ENCODE results near the gene ATF7IP2.
"Not testable (repeated sequence)": the region's sequence is repeated elsewhere in the genome, so short reads cannot be mapped to it uniquely, and the experiment has no call there.

DNA sequence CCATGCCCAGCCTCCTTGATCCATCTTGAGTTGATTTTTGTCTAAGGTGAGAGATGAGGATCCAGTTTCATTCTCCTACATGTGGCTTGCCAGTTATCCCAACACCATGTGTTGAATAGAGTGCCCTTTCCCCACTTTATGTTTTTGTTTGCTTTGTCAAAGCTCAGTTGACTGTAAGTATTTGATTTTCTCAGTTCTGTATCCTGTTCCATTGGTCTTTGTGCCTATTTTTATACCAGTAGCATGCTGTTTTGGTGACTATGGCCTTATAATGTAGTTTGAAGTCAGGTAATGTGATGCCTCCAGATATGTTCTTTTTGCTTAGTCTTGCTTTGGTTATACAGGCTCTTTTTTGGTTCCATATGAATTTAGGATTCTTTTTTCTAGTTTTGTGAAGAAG, 23.9 kb downstream of the ATF7IP2 start:
- TF ChIP-seq, protein P1, sequence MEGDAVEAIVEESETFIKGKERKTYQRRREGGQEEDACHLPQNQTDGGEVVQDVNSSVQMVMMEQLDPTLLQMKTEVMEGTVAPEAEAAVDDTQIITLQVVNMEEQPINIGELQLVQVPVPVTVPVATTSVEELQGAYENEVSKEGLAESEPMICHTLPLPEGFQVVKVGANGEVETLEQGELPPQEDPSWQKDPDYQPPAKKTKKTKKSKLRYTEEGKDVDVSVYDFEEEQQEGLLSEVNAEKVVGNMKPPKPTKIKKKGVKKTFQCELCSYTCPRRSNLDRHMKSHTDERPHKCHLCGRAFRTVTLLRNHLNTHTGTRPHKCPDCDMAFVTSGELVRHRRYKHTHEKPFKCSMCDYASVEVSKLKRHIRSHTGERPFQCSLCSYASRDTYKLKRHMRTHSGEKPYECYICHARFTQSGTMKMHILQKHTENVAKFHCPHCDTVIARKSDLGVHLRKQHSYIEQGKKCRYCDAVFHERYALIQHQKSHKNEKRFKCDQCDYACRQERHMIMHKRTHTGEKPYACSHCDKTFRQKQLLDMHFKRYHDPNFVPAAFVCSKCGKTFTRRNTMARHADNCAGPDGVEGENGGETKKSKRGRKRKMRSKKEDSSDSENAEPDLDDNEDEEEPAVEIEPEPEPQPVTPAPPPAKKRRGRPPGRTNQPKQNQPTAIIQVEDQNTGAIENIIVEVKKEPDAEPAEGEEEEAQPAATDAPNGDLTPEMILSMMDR (IDR thresholded peaks at IDR 0.05; ENCODE audit: extremely low read depth in 1 of 2, insufficient read depth in 1 of 2, low read depth in 1 of 2, low read length in 2 of 2) = not testable (repeated sequence)
- not testable (repeated sequence) for TF ChIP-seq POLR2A (IDR thresholded peaks at IDR 0.05; ENCODE audit: low read depth, low read length); FOS (IDR thresholded peaks at IDR 0.05; ENCODE audit: borderline replicate concordance, insufficient read depth, low read length); MYC (IDR thresholded peaks at IDR 0.05; ENCODE audit: low read depth, low read length)
